HG02981 (cell line): ENCODE data around the gene FOXP1.

Source experiments
- ATAC-seq: cut with Tn5 transposase; IDR thresholded peaks from one replicate; pipeline ENCODE4 v1.9.1; 2021; ENCODE audit warnings: mild to moderate bottlenecking, moderate library complexity; ENCODE audit not compliant: unreplicated experiment

Gene FOXP1

DNA sequence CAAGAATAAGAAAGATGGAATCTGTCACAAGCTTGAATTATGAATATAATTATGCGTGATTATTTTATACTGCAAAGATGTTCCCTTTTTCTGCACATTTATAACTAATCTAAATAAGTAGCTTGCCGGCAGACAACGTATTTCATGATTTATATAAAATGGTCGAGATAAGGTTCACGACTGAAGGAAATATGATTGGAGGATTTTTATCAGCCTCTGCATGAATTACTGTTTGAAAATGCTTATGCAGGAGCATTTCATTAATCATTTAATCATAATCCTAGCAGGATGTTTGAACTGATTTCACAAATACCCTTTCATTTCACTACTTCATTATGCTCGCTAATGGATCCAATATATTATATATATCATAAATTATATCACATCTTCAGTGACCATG lies 580.0 kb downstream of the FOXP1 start:
- ATAC-seq, result no peak

DNA sequence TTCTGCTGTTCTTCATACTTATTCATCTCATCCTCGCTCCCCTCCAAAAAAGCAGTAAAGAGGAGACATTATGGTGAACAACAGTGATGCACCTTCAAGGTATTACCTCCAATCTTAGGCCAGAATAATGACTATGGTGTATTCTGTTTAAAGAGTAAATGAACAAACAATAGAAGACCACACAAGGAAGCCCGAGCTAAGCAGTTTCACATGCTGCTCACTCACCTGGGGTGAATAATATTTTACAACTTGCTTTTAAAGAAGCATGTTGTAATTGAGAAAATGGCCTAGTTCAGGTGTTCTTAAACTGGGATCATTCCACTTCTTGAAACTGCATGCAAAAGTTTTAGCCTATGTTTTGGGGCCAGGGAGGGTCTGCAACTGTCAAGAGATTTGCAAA lies 581.2 kb downstream of the FOXP1 start:
- no peak for ATAC-seq

DNA sequence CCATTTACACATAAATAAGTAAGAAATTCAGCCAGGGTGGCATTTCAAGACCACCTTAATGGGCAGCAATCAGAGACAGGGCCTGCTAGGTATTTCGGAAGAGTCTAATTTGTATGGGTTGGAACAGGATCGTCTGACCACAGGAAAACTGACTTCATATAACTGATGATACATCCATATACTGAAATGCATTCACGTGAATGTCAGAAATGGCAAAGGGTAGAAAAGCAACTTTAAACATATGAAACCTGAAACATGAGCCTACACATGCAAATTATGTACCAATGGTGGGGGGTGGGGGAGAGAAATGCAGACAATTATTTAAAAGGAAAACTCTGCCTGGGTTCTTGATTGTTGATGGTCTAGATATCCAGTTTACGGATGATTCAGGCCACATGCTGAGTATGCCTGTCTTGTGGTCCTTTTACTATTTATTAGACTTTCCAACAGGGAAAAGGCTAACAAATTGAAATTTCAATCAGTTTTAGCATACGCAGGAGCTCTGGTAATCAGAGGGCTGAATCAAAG lies 582.2 kb downstream of the FOXP1 start:
- no peak for ATAC-seq

DNA sequence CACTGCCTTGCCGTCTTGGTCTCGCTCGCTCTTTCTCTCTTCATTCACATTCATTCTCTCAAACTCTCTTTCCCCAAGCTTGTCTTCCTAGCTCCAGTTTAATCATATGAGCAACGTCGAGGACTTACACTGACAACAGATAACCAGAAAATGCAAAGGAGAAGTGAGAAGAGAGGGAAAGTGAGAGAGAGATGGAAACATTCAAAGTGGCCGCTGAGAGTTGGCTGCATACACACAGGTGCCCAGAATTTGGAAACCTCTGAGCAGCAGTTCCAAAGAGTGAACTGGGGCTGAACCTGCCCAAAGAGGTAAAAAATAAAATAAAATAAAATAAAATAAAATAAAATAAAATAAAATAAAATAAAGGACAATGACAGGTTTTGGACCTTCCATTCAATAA lies 583.0 kb downstream of the FOXP1 start:
- ATAC-seq, result no peak

DNA sequence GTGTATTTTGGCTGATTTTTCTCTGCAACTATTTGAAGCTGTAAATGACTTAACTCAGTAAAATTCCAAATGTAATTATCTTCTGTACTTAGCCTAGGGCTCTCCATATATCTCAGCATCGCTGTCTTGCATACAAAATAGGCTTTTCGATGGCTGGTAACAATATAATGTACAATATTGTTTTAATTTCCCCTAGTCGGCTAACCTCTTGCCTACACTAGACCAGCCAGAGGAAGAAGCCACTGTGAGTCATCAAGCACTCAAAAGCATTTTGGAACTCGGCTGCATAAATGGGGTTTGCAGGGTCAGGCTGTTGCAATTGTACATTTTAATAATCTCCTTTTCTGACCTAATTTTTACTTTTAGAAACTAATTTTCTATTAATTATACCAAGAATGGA lies 583.8 kb downstream of the FOXP1 start:
- no peak for ATAC-seq

DNA sequence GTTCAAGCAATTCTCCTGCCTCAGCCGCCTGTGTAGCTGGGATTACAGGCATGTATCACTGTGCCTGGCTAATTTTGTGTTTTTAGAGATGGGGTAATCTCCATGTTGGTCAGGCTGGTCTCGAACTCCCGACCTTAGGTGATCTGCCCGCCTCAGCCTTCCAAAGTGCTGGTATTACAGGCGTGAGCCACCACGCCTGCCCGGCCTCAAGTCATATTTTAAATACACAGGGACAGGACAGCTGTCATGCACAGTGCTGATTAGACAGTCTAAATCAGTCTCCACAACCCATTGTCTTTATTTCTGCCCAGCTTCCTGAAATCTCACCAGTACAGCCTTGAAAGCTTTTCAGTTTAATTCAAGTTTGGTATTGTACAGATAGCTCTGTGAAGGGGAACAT lies 587.4 kb downstream of the FOXP1 start:
- no peak for ATAC-seq

DNA sequence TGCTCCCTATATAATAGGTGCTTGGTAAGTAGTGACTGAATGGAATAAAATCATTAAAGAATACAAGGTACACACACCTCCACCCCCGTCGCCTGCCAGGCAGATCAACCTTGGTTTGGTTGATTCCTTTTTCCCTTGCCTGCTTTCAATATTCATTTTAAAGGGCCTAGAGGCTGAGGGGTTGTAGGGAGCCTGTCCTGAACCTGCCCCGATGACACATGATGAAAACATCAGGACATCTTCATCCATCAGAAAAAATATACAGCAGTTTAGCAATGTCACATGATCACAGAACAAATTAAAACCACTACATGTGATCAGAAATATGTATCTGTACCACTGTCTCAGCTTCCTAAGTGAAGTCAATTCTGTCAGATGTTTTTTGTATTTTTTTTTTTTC lies 588.9 kb downstream of the FOXP1 start:
- ATAC-seq, result no peak

DNA sequence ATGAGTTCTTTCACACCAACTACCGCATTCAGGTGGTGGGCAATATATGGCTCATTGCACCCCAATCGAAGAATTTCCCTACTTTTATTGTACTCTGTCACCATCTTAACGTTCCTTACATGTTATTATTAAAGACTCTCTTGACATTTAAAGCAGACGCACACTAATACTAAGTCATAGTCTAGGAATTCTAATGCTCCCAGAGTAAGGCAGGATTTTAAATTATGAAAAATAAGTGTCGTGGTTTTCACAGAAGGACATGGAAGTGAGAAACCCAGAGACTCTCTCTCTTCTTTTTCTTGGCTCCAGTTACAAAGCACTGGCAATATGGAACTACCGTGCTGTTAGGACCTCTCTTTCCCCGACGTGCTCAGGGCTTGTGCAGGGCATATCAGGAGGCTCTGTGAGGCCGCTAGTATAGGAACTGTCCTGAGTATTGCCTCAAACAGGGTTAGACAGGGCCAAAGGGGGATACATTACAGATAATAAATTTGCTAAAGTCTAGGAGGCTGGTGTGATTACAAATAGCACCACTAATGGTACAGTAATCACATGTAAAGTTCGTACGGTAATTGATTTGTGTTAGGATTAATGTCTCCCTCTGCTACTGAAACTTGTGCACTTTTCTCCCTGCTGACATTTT lies 590.8 kb downstream of the FOXP1 start:
- no peak for ATAC-seq

DNA sequence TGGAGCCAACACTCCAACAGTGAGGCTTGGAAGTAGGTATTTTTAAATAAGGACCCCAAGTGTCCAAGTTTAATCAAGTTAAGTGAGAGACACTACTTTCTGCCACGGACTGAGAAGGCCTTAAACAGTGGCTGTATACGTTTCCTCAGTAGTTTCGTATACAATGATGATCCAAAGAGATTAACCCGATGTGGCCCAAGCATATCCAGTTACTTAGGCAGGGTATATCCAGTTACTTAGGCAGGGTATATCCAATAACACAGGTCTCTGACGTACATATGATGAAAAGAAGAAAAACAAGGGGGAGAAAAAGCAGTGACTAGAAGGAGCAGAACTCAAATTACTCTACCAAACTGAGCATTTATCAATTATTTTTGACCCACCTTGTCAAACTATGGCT lies 591.4 kb downstream of the FOXP1 start:
- ATAC-seq, result no peak

DNA sequence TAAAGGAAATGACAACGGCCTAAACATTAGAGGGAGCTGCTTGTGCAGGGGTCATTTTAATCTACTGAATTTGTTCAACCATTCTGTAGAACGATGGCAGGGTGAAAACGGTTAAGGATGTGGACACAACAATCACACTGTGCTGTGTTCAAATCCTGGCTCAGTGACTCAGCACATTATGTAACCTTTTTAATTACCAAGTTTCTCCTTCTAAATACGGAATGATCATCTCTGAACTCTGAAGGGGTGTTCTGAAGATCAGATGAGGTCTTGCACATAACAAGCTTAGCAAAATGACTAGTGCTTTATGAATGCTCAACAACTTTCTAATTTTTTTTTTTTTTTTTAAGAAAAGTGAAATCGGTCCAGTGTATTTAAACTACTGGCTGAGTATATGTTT lies 592.8 kb downstream of the FOXP1 start:
- no peak for ATAC-seq

DNA sequence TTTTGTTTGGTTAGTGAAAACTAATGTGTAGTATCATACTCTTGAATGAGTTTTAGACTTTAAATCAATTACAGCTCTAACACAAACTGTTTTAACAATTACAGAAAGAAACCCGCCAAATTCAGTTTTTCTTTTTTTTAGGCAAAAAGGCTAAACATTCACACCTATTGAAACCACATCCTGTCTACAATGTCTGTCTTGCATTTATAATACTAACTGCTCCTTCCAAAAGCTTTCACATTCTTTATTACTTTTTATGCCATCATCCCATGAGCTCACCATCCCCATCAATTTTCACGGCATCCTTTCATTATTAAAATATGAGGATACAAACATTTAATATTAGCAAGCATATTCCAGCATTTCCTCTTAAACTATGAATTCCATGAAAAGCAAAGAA lies 593.3 kb downstream of the FOXP1 start:
- no peak for ATAC-seq

DNA sequence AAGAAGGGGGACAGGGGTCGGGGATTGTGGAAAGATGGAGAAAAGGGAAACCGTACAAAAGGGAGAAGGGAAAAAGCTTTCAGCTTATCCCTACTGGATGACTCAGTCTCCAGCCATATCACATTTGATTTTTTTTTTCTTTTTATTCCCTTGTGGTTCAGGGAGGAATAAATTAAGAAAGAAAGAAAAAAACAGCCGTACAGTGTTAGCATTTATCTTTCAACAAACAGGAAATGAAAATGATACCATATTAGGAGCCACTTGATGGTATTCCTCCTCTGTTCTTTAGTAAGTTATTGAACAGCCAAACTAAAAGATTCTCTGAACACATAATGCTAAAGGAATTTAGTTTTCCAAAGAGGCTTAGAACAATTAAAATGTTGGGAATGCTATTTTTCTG lies 594.4 kb downstream of the FOXP1 start:
- no peak for ATAC-seq

DNA sequence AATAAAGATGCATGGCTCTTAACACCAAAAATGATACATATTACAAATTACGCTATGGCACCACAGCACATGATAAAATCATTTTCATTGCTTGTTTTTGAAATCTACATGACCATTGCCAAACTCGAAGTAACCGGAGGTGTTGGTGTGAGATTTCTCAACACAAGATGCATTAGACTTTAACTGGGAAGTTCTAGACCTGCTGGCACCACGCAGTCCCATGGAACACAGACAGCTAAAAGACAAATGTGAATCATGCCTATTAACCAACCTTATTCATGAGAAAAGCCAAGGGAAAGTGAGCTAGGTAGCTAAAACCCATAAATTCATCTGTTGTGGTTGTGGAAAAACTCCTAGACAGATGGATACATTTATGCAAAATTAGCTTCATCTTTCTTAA lies 595.4 kb downstream of the FOXP1 start:
- no peak for ATAC-seq

DNA sequence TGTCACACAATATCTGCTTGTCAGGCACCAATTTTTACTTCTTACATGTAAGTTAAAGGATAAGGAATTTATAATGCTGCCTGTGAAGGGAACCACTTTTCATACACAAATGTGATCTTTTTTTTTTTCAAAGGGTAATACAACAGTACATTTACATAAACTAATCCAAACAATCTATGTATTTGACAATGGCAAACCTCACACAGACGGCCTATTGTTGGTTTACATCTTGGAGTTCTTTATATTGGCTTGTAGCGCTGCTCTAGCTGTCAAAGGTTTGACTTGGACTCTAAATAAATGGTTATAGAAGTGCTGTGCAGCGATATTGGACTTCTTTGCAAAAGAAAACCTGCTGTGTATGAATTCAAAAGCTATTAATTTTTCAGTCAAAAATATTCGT lies 598.0 kb downstream of the FOXP1 start:
- no peak for ATAC-seq

DNA sequence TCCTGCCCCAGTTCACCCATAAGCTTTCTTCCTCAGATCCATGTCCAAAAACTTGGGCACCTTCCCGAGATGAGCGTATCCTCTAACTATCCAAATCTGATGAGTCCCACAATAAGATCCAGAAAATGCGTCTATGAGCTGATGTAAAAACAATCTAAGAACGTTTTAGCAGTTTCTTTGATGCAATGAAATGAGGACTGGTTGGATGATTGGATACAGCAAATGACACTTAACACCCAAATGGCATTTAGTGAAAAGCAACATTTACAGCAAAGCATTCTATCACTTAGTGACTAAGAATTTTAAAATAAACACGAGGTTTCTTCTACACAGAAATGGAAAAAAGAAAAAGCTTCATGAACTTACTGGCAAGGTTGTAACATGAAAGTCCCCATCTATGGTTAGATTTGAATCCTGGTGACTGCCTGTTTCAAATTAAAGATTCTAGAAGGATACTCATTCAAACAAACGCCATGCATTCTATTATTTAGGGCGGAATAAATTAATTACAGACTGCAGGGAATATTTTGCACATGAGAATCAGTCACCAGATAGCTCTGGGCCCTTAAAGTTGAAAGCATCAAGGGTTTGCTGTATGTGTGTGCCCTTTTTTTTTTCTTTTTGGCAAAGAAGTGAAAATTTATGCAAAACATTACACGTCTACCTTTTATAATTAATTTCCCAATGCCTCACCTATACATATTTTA lies 598.6 kb downstream of the FOXP1 start:
- no peak for ATAC-seq

DNA sequence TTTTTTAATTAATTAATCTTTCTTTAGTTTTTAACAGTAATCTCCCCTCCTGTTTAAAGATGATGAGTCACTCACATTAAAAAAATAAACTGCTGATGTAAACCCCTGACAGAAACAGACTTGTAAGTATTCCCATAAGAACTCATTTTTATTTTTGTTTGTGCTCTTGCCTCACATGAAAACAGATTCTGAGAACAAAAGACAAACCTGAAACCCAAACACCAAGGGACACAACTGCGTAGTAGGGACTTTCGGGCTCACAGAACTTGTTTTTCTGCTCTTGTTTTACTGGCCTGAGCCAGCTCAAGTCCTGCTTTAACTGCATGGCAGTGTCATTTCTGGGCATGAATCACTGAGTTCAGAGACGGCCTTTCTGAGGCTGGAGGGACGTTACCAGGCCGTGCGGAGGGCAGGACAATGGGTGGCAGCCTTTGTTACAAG lies 600.8 kb downstream of the FOXP1 start:
- ATAC-seq, result peak; percentile 77

DNA sequence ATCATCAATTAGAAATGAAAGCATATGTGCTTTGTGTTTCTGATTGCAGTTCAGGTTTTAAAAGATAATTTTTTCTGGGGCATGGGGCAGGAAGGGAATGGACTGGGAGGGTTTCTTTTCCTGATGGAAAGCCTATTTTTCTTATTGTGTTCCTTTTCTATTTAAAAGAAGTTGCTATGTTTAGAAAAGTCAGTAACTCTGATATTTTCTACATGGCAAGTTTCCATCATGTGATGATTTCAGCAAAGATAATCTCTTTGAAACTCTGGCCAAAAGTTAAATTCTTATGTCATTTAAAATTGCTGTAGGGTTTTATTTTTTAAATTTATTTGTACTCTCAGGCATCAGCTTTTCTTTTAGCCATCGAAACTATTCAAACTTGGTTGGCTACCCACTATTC lies 601.2 kb downstream of the FOXP1 start:
- no peak for ATAC-seq

DNA sequence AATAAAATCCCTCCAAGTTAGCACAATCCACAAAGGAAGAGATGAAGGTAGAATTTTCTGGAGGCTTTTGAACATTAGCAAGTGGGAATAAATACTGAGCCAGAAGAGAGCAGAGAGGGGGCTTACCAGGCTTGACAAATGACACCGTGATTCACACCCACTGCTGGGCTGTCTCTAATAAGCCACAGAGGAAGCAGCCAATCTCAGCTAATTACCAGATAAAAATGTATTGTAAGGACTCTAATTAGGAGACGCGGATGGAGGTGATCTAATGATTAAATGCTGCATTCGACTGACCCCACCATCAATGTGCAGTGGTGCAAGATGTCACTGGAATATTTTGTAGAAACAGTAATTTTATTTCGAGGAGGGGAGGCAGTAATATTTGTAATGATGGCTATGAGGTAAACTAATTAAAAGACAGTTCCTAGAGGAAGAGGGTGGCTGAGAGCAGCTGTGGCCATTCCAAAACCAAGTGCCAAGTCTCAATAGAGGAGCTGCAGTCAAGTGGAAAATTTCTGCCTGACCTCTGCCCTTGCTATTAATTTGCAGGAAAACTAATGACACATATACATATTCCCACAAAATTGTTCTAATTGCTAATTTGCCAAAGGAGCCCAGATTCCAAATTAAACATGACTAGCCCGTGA lies 602.2 kb downstream of the FOXP1 start:
- ATAC-seq, result no peak

DNA sequence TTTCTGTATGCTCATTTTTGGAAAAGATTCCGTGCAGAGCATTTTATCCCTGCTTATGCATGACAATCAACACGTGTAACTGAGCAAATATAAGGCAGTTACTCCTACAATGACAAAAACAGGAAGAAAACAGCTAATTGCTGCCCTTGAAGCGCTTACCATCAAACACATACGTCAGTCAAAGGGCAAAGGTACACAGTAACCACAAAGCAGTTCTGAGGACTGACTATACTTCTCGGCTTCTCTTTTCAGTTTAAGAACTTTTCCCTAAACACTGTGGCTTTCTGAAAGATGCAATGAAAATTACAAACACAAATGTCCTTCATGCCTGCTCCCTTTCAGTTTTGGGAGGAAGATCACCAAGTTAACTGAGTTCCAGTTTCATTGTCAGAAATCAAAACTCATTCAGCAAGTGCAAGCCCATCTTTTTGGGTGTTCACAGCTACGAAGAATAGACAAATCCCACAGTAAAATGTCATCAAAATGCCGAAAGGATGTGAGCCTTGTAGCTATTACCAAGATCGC lies 602.8 kb downstream of the FOXP1 start:
- no peak for ATAC-seq

DNA sequence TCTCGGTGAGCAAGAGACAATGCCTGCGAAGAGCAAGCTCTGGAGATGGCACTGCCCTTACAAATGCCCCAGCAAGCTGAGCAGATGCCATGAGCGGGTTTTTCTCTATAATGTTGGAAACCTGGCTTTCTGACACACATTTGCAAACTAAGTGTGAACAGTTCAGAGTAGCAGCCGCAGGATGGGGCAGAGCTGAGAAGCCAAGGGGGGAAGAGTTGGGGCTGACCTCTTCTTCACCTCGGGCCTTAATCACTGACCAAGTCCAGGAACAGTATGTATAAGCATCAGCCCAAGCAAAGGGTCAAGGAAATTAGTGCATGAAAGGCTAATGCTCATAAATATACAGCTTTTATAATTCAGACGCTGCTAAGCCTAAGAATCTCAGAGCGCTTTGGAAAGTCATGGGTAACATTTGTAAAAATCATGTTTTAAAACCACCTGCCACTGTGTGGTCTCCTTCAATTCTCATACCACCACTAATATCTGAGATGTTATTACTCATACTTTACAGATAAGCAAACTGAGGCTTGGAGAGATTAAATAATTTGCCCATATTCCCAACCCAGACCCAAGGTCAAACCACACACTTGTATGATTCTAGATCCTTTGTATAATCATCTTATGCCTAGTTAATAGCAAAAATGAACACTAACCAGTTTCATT lies 603.4 kb downstream of the FOXP1 start:
- ATAC-seq, result no peak

DNA sequence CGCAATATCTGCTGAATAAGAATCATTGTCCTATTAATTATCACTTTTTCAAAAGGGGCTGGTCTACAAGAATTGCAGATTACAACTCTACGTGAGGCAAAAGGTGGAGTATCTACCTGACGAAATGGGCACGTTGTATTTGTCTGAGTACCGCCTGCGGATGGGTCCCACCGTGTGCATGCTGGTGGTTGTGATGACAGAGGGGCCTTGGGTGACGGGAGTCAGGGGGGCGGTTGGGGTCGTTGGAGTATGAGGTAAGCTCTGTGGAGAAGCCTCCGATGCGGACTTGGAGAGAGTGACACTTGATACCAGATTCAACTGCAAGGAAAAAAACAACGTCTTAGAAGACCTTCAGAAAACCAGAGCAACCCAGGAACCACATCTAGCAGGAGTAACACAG lies 605.8 kb downstream of the FOXP1 start:
- no peak for ATAC-seq
